CD4-positive, alpha-beta memory T cell (primary cell): Measurements from ENCODE around the gene OGFR. TPM values are rescaled to one million over a fixed set of nuclear protein-coding genes. Genes with fewer than 3 reads are reported as not detected.

ENCODE experiments used
- CTCF ChIA-PET: fragments of 350-600 bp; sonication (Branson Sonifier 250); formaldehyde crosslinking; loops from one replicate; lab custom pipeline; 2021; ENCODE audit warnings: inconsistent platforms; ENCODE audit not compliant: partially characterized antibody; lab: Charles Lee
- POLR2A ChIA-PET: fragments of 350-600 bp; sonication (Branson Sonifier 250); formaldehyde crosslinking; loops from one replicate; lab custom pipeline; 2021; ENCODE audit not compliant: partially characterized antibody; lab: Charles Lee
- DNase-seq, 5 donors: peaks; one replicate each; pipeline versions ENCODE4 v3.0.0 to v3.0.0-alpha.2; 2020 to 2022; ENCODE audit warnings: mixed read lengths in 1 of 5
- H3K27ac ChIP-seq: one replicate; pipeline ENCODE4 v1.7.0; 2013; ENCODE audit warnings: low read depth, low read length
- H3K27me3 ChIP-seq: 2 replicates; pipeline ENCODE4 v1.7.0; 2013; ENCODE audit warnings: mild to moderate bottlenecking, low read length, moderate library complexity; ENCODE audit not compliant: insufficient read depth
- H3K36me3 ChIP-seq: 2 replicates; pipeline ENCODE4 v1.7.0; 2013; ENCODE audit warnings: mild to moderate bottlenecking, low read length, moderate library complexity; ENCODE audit not compliant: insufficient read depth
- H3K4me1 ChIP-seq: 2 replicates; pipeline ENCODE4 v1.7.0; 2013; ENCODE audit warnings: mild to moderate bottlenecking, low read length, moderate library complexity; ENCODE audit not compliant: insufficient read depth
- H3K4me3 ChIP-seq, 2 donors: one replicate each; pipeline ENCODE4 v1.7.0; 2013; ENCODE audit warnings: low read length in 2 of 2, mild to moderate bottlenecking in 1 of 2
- H3K9me3 ChIP-seq, 2 donors: one replicate each; pipeline ENCODE4 v1.7.0; 2013; ENCODE audit warnings: low read length in 2 of 2, control low read depth in 1 of 2; ENCODE audit not compliant: control insufficient read depth in 1 of 2
- H3K27ac Mint-ChIP-seq, 7 donors: one replicate each; pipeline ENCODE4 v1.8.0; 2020 to 2021; ENCODE audit warnings: mixed read lengths in 7 of 7, mild to moderate bottlenecking in 6 of 7, inconsistent platforms in 3 of 7, moderate library complexity in 3 of 7
- H3K27me3 Mint-ChIP-seq, 2 donors: one replicate each; pipeline ENCODE4 v1.8.0; 2020 to 2021; ENCODE audit warnings: mixed read lengths in 2 of 2
- H3K36me3 Mint-ChIP-seq, 2 donors: one replicate each; pipeline ENCODE4 v1.8.0; 2020 to 2021; ENCODE audit warnings: mixed read lengths in 2 of 2, inconsistent platforms in 1 of 2, mild to moderate bottlenecking in 1 of 2
- H3K4me1 Mint-ChIP-seq, 4 donors: one replicate each; pipeline ENCODE4 v1.8.0; 2020 to 2021; ENCODE audit warnings: mixed read lengths in 4 of 4, mild to moderate bottlenecking in 1 of 4
- H3K4me3 Mint-ChIP-seq, 8 donors: one replicate each; pipeline ENCODE4 v1.8.0; 2020 to 2021; ENCODE audit warnings: mixed read lengths in 8 of 8, mild to moderate bottlenecking in 7 of 8, moderate library complexity in 6 of 8, inconsistent platforms in 3 of 8
- H3K9me3 Mint-ChIP-seq, 8 donors: one replicate each; pipeline ENCODE4 v1.8.0; 2020 to 2021; ENCODE audit warnings: mixed read lengths in 8 of 8, mild to moderate bottlenecking in 5 of 8, inconsistent platforms in 3 of 8, moderate library complexity in 1 of 8
- intact Hi-C: fragments of 100-400 bp; cut with micrococcal nuclease; formaldehyde crosslinking; loops from one replicate; pipeline ENCODE4 v1.15.1; 2023
- polyA plus RNA-seq, 2 donors: library from polyadenylated mRNA; unstranded; fragments of 300-500 nt; fragmentation: Illumina TruSeq; gene quantifications; one replicate each; pipeline ENCODE4 v1.2.3, GENCODE V29; 2021
- total RNA-seq, 2 experiments: library from RNA; stranded (reverse); gene quantifications; one replicate each; pipeline ENCODE4 v1.2.3, GENCODE V29; 2021

OGFR gene
- total and polyA plus RNA-seq, 4 experiments from 2014 or later: 13.8 to 75.9 (median 69.4) TPM

- Histone ChIP-seq H3K9me3 (no peaks in the 10 kb centered on the region), H3K4me3 (no peak overlapping the region), H3K36me3 (no peaks in the 10 kb centered on the region), H3K4me1 (no peaks in the 10 kb centered on the region), H3K27ac (no peak overlapping the region), H3K27me3 (no peaks in the 10 kb centered on the region)
- Mint-ChIP-seq H3K9me3 (no peaks in the 10 kb centered on the region), H3K4me1 (peaks cover 0 to 4% (median 3%) of the 10 kb centered on the region in 4 donors), H3K27ac (no peak overlapping the region), H3K36me3 (no peaks in the 10 kb centered on the region), H3K27me3 (peaks cover 1 to 7% of the 10 kb centered on the region in 2 donors), H3K4me3 (no peak overlapping the region)
- ChIA-PET POLR2A (no interaction called here), CTCF (no interaction called here)
- intact Hi-C loops: no loop called here
- DNase-seq: peak in 1 of 5 donors; percentile 9
Measured at GRCh38 chr20:62760856-62761758, 43.5 kb upstream of the OGFR start.

- Mint-ChIP-seq H3K27me3 (peaks cover 1 to 5% of the 10 kb centered on the region in 2 donors), H3K4me1 (peaks cover 0 to 4% (median 3%) of the 10 kb centered on the region in 4 donors), H3K36me3 (no peaks in the 10 kb centered on the region), H3K9me3 (no peaks in the 10 kb centered on the region), H3K4me3 (no peak overlapping the region), H3K27ac (no peak overlapping the region)
- H3K9me3 ChIP-seq: no peaks in the 10 kb centered on the region
- ChIA-PET CTCF (no interaction called here), POLR2A (no interaction called here)
- H3K27me3 ChIP-seq: no peaks in the 10 kb centered on the region
- intact Hi-C loops: no loop called here
- H3K4me3 ChIP-seq: no peak overlapping the region
- no peak overlapping the region for H3K27ac ChIP-seq
- H3K36me3 ChIP-seq: no peaks in the 10 kb centered on the region
- DNase-seq: peak in 1 of 5 donors; percentile 17
- no peaks in the 10 kb centered on the region for H3K4me1 ChIP-seq
Measured at GRCh38 chr20:62761759-62762131, 42.9 kb upstream of the OGFR start.

- Histone ChIP-seq H3K4me1 (no peaks in the 10 kb centered on the region), H3K27ac (no peak overlapping the region), H3K36me3 (no peaks in the 10 kb centered on the region), H3K27me3 (no peaks in the 10 kb centered on the region), H3K4me3 (no peak overlapping the region), H3K9me3 (no peaks in the 10 kb centered on the region)
- intact Hi-C loops: no loop called here
- Mint-ChIP-seq H3K4me3 (no peak overlapping the region), H3K4me1 (peaks cover 0 to 5% (median 2%) of the 10 kb centered on the region in 4 donors), H3K9me3 (peaks cover 0 to 2% (median 0%) of the 10 kb centered on the region in 8 donors), H3K27ac (no peak overlapping the region), H3K36me3 (no peaks in the 10 kb centered on the region), H3K27me3 (peaks cover 1 to 2% of the 10 kb centered on the region in 2 donors)
- CTCF ChIA-PET: no interaction called here
- peak in 1 of 5 donors; percentile 14 for DNase-seq
- POLR2A ChIA-PET: no interaction called here
Measured at GRCh38 chr20:62762376-62762775, 42.3 kb upstream of the OGFR start.

- Mint-ChIP-seq H3K27me3 (peaks cover 0 to 1% of the 10 kb centered on the region in 2 donors), H3K9me3 (peaks cover 0 to 2% (median 0%) of the 10 kb centered on the region in 8 donors), H3K4me3 (no peak overlapping the region), H3K36me3 (no peaks in the 10 kb centered on the region), H3K27ac (no peak overlapping the region), H3K4me1 (peaks cover 0 to 5% (median 2%) of the 10 kb centered on the region in 4 donors)
- intact Hi-C loops: no loop called here
- no peaks in the 10 kb centered on the region for H3K4me1 ChIP-seq
- no peak for DNase-seq
- H3K36me3 ChIP-seq: no peaks in the 10 kb centered on the region
- no peak overlapping the region for H3K27ac ChIP-seq
- POLR2A ChIA-PET: no interaction called here
- no peak overlapping the region for H3K4me3 ChIP-seq
- CTCF ChIA-PET: no interaction called here
- H3K27me3 ChIP-seq: no peaks in the 10 kb centered on the region
- no peaks in the 10 kb centered on the region for H3K9me3 ChIP-seq
Measured at GRCh38 chr20:62762801-62763368, 41.8 kb upstream of the OGFR start.

GRCh38 chr20:62763404-62763803 lies 41.2 kb upstream of the OGFR start:
- H3K4me1 Mint-ChIP-seq: peaks cover 0 to 7% (median 2%) of the 10 kb centered on the region in 4 donors
- H3K36me3 Mint-ChIP-seq: no peaks in the 10 kb centered on the region
- Histone ChIP-seq H3K27ac (no peak overlapping the region), H3K27me3 (no peaks in the 10 kb centered on the region), H3K4me3 (no peak overlapping the region), H3K36me3 (no peaks in the 10 kb centered on the region), H3K4me1 (no peaks in the 10 kb centered on the region), H3K9me3 (no peaks in the 10 kb centered on the region)
- CTCF ChIA-PET: no interaction called here
- peaks cover 0 to 2% (median 0%) of the 10 kb centered on the region in 8 donors for H3K9me3 Mint-ChIP-seq
- peaks cover 0 to 1% of the 10 kb centered on the region in 2 donors for H3K27me3 Mint-ChIP-seq
- H3K4me3 Mint-ChIP-seq: no peak overlapping the region
- intact Hi-C loops: no loop called here
- no peak overlapping the region for H3K27ac Mint-ChIP-seq
- POLR2A ChIA-PET: no interaction called here
- no peak for DNase-seq

GRCh38 chr20:62764156-62764935 lies 40.3 kb upstream of the OGFR start:
- Histone ChIP-seq H3K36me3 (no peaks in the 10 kb centered on the region), H3K4me3 (no peak overlapping the region), H3K4me1 (no peaks in the 10 kb centered on the region), H3K27ac (no peak overlapping the region), H3K27me3 (no peaks in the 10 kb centered on the region), H3K9me3 (no peaks in the 10 kb centered on the region)
- ChIA-PET POLR2A (interaction anchor here (1.7 kb wide), 1 partner anchor 30 kb away, joined by 6 read pairs; no protein-coding TSS in a partner anchor), CTCF (no interaction called here)
- Mint-ChIP-seq H3K4me1 (peaks cover 0 to 9% (median 7%) of the 10 kb centered on the region in 4 donors), H3K9me3 (peaks cover 0 to 2% (median 0%) of the 10 kb centered on the region in 8 donors), H3K36me3 (no peaks in the 10 kb centered on the region), H3K27ac (no peak overlapping the region), H3K4me3 (no peak overlapping the region), H3K27me3 (peaks cover 0 to 1% of the 10 kb centered on the region in 2 donors)
- intact Hi-C loops: no loop called here
- no peak for DNase-seq

GRCh38 chr20:62765021-62765420 lies 39.6 kb upstream of the OGFR start:
- Histone ChIP-seq H3K27me3 (no peaks in the 10 kb centered on the region), H3K36me3 (no peaks in the 10 kb centered on the region), H3K9me3 (no peaks in the 10 kb centered on the region), H3K4me3 (no peak overlapping the region), H3K4me1 (no peaks in the 10 kb centered on the region), H3K27ac (no peak overlapping the region)
- Mint-ChIP-seq H3K27me3 (no peaks in the 10 kb centered on the region), H3K9me3 (peaks cover 0 to 2% (median 0%) of the 10 kb centered on the region in 8 donors), H3K4me1 (peaks cover 0 to 8% (median 6%) of the 10 kb centered on the region in 4 donors), H3K4me3 (no peak overlapping the region), H3K36me3 (no peaks in the 10 kb centered on the region), H3K27ac (peak overlapping the region in 1 of 7 donors; percentile 47)
- intact Hi-C loops: no loop called here
- DNase-seq: no peak
- POLR2A ChIA-PET: interaction anchor here (1.7 kb wide), 1 partner anchor 30 kb away, joined by 6 read pairs; no protein-coding TSS in a partner anchor
- CTCF ChIA-PET: no interaction called here
